HG03521 (cell line): Measurements from ENCODE around the gene NUTM2B.
"Not testable (repeated sequence)": the region's sequence is repeated elsewhere in the genome, so short reads cannot be mapped to it uniquely, and the experiment has no call there.

Experiments used
- ATAC-seq: cut with Tn5 transposase; IDR thresholded peaks from one replicate; pipeline ENCODE4 v1.9.1; 2021; ENCODE audit warnings: mild to moderate bottlenecking, moderate library complexity; ENCODE audit not compliant: unreplicated experiment

Gene NUTM2B

DNA sequence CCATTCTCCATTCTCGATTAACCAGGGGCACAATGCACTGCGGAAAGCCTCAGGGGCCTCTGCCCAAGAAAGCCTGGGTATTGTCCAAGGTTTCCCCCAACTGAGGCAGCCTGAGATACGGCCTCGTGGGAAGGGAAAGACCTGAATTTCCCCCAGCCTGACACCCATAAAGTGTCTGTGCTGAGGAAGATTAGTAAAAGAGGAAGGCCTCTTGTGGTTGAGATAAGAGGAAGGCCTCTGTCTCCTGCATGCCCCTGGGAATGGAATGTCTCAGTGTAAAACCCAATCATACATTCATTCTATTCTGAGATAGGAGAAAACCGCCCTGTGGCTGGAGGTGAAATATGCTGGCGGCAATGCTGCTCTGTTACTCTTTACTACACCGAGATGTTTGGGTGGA, 41.8 kb downstream of the NUTM2B start:
- ATAC-seq = not testable (repeated sequence)

DNA sequence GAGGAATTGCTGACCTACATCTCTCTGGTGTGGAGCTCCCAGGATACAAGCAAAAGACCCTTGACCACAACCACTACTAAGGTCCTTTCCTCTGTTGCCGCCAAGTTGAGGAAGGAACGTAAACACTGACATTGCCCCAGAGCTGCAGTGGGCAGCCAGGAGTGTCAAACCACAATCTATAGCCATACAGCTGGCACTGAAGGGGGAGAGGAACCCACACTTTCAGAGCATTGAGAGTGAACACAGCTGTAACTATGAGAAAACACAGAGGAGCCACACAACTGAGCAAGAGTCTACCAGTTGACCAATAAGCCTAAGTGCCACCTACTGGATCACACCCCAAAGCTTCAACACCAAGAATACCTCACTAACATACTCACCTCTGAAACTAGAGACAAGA, 45.5 kb downstream of the NUTM2B start:
- ATAC-seq = not testable (repeated sequence)

DNA sequence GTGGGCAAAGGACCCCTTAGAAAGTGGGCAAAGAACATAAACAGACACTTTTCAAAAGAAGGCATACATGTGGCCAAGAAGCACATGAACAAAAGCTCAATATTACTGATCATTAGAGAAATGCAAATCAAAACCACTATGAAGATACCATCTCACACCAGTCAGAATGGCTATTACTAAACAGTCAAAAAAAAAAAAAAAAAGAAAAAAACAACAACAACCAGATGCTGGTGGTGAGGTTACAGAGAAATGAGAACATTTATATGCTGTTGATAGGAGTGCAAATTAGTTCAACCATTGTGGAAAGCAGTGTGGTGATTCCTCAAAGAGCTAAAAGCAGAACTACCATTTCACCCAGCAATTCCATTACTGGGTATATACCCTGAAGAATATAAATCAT, 50.6 kb downstream of the NUTM2B start:
- ATAC-seq = not testable (repeated sequence)

DNA sequence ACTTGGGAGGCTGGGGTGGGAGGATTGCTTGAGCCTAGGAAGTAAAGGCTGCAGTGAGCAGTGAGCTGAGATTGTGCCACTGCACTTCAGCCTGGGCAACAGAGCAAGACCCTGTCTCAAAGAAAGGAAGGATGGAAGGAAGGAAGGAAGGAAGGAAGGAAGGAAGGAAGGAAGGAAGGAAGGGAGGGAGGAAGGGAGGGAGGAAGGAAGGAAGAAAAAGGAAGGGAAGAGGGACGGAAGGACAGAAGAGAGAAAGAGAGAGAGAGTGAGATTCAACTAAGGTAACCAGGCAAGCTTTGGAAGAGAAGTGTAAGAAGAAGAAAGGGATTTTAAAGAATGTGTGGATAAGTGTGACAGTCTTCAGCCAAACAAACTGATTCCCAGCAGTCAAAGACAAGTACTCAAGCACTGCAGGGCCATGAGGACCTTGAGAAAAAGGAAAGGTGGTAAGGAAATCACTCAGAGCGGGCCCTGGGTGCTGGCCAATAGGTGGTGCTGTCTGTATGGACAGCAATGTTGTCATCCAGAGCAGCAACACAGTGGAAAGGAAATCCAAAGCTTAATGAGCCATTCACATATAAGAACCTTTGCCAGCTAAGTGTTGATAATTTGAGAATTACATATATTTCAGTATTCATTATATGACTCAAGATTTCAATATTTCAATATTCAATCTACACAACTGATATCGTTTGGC, 55.4 kb downstream of the NUTM2B start:
- not testable (repeated sequence) for ATAC-seq
